Vagina (tissue), 2 donors: ENCODE results near the gene LRRC34.

Experiments
- CTCF ChIP-seq, 3 experiments: fragments of 450-650 bp in 2 of 3; fragments of 200-600 bp in 1 of 3; sonication (generic) in 1 of 3; IDR thresholded peaks; one replicate each; pipeline ENCODE4 v1.5.1; 2017 to 2019; ENCODE audit warnings: antibody characterized with exemption in 3 of 3, mild to moderate bottlenecking in 2 of 3, moderate library complexity in 2 of 3
- POLR2A ChIP-seq, 2 donors: fragments of 450-650 bp; IDR thresholded peaks; one replicate each; pipeline ENCODE4 v1.6.1; 2017; ENCODE audit warnings: antibody characterized with exemption in 2 of 2, mild to moderate bottlenecking in 2 of 2, moderate library complexity in 2 of 2
- POLR2AphosphoS5 ChIP-seq, 2 donors: sonication (generic); formaldehyde crosslinking; IDR thresholded peaks; one replicate each; pipeline ENCODE4 v1.9.0; 2017; ENCODE audit warnings: antibody characterized with exemption in 2 of 2, mild to moderate bottlenecking in 2 of 2, low read depth in 1 of 2; ENCODE audit not compliant: insufficient read depth in 1 of 2

- TF ChIP-seq CTCF (IDR thresholded peaks at IDR 0.05) (no peak), POLR2A (IDR thresholded peaks at IDR 0.05) (no peak), POLR2AphosphoS5 (IDR thresholded peaks at IDR 0.05; ENCODE audit: insufficient read depth in 1 of 2, low read depth in 1 of 2) (no peak)
Measured at GRCh38 chr3:169760479-169760878, 52.2 kb downstream of the LRRC34 start.
